HG03045 (cell line): ENCODE data around the gene ATAT1.

Experiments
- ATAC-seq: cut with Tn5 transposase; IDR thresholded peaks from one replicate; pipeline ENCODE4 v1.9.1; 2021; ENCODE audit warnings: mild to moderate bottlenecking, moderate library complexity; ENCODE audit not compliant: unreplicated experiment

Gene ATAT1

DNA sequence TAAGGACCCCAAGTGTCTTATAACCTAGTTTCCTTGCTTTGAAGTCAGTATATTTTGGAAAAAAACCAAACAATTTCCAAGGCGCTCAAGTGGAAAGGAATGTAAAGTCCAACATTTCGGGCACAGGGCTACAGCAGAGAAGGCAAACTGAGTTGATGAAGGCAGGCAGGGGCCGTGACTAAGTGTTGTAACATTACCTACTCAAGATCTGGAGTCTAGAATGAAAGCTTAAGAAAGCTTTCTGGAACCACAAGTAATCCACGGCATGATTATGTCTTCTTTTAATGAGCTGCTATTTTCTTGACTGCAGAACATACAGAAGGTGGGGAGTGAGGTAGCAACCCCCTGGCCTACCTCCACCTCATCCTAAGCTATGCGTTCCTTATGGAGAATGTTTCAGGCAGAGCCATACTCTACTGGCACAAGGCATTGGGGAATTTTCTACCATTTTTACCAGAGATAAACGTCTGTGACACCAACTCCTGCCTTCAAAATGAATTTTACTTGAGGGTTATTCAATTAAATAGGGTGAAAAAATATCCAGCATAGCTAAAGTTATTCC is 13.9 kb upstream of the ATAT1 start:
- ATAC-seq: no peak

DNA sequence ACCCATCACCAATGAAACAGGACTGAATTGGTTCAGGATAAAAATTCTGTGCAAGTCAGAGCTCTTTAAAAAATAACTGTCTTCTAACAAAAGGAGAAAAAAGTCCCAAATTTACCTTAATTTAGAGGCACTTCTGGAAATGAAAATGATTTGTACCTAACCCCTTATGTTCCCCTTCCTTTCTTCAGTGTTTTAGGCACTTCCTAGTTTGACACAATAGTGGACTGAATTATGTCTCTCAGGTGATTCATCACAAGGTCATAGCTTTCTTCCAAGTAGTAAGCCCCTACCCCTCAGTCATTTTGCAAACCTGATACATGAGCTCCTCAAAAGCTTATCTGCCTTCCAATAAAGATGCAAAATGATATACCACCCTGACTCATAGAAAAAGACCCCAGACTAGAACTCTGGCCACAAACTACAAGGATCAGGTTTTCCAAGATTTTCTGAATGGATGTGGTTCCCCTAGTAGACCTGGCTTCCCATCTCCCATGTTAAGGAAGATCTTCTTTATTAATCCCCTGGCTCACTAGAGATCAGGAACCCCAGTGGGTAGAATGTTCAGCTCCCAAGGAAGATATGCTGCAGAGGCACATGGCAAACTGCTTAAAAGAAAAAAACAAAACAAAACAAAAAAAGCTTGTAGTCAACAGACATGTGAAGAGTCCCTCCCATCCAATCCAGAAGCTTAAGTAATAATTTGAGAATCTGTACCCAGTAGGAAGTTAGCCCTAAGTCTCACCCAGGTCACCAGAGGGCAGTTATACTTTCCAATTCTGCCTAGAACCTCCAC is 13.2 kb upstream of the ATAT1 start:
- no peak for ATAC-seq

DNA sequence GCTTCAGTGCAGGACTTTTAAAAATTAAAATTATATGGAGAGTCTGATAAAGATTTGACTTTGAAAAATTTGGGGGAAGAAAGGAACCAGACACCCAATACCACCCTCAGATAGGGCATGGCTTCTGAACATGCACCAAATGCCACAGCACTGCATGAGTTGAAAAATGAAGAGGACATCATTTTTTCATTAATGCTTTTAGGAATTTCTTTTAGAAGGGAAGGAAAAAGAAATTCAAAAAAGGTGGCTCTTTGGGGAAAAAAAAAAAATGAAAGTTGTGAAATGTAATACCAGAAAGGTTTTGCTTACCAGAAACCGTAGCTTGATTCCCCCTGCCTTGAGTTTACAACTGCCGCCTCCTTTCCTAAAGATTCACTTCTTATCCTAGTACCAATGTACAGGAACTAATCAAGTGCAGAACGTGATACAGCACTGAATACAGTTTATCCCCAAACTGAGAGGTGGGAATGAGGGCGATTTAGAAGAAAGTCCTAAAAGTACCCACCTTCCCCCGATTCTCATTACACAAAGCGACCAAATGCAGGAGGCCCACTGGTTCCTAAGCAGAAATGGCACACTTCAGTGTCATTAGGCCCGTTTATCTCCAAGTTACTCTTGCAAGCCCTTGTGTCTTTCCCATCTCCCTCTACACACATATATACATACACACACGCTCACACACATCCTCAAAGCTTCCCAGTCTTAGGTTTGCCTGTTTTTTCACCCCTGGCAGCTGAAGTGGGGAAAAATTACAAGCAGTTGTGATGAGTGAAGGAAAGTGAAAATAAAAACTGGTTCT is 12.4 kb upstream of the ATAT1 start:
- no peak for ATAC-seq

- peak; percentile 31 for ATAC-seq
Observed at GRCh38 chr6:30614843-30615218, 11.8 kb upstream of the ATAT1 start.

GRCh38 chr6:30615219-30615957 is 11.3 kb upstream of the ATAT1 start:
- no peak for ATAC-seq

GRCh38 chr6:30615958-30616810 is 10.5 kb upstream of the ATAT1 start:
- ATAC-seq: no peak

DNA sequence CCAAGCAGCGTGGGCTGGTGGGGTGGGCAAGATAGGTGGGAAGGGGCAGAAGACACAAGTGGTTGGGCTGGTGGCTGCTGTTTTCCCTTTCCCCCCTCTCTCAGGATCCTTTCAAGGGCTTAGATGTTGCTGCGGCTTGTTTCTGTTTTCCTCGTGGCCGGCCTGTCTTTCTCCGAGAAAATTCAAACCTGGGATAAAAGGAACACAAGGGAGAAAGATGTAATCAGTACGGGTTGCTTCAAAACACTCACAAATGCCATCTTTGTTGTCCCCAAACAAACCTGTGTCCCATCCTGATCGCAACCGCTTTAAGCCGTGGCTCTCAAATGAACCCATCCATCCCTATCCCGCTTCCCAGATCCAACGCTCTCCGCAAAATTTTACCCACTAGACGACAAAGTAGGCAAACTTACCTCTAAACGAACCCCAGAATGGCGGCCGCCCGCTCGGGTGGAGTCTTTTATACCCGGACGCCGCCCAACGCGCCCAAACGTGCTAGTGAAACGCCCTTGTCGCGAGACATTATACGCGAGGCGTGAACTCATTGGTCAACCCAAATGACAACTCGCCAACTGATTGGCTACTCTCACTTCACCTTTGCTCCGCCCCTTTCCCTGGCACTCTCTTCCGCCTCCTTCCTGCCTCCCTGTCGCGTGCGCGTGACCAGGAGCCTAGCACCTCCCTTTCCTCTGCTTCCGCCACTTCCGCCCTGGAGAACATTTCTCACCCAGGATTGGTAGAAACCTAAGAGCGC is 9.7 kb upstream of the ATAT1 start, which contains the start of gene PPP1R10:
Gene PPP1R10 (minus strand): TSS at position 433 of the 754 bp plus-strand sequence. CDS start 7,299 bp downstream, outside the sequence.
- ATAC-seq: peak; percentile 84

- ATAC-seq: peak; percentile 75
Observed at GRCh38 chr6:30617565-30618269, 9.0 kb upstream of the ATAT1 start, which contains the start of gene MRPS18B. Gene MRPS18B, plus strand, starts transcription at chr6:30617840. Its CDS starts 26 bp downstream, at chr6:30617866.

GRCh38 chr6:30618270-30618797 is 8.3 kb upstream of the ATAT1 start:
- no peak for ATAC-seq

DNA sequence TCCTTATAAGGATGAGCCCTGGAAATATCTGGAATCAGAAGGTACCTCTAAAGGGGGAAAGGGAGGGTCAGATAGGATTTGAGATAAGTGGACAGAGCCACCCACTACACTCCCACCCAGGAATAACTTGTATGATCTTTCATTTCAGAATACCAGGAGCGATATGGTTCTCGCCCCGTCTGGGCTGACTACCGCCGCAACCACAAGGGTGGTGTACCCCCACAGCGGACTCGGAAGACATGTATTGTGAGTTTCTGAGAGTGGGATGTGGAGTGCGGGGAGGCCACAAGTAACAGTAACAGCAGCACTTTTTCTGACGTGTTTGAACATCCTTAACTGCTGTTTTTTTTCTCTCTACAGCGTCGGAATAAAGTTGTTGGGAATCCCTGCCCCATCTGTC is 7.1 kb upstream of the ATAT1 start:
- ATAC-seq: no peak

DNA sequence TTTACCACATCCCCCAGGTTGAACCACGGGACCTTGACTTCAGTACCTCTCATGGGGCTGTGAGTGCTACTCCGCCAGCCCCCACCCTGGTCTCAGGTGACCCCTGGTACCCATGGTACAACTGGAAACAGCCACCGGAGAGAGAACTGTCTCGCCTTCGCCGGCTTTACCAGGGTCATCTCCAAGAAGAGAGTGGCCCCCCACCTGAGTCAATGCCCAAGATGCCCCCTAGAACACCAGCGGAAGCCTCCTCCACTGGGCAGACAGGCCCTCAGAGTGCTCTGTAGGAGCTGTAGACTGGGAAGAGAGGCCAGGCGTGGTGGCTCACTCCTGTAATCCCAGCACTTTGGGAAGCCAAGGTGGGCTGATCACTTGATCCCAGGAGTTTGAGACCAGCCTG is 1.2 kb upstream of the ATAT1 start:
- ATAC-seq: no peak

DNA sequence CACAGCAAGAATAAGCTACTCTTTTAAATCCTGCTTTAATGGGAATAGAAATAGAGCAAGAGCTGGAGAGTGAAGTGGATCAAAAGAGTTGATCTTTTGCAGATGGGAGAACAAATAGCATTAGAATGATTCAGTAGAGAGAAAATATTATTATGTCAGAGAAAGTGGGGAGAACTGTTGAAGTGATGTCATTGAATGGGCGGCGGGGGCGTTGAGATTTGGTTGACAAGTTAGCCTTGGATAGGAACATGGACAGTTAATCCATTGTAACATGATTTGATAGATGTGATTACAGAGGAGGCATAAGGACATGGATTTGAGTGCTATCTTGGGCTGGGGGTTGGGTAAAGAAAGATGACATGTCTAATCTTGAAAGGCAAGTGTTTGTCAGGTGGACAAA is 9.2 kb downstream of the ATAT1 start:
- ATAC-seq: no peak

GRCh38 chr6:30640481-30640880 is 13.8 kb downstream of the ATAT1 start:
- ATAC-seq: no peak

DNA sequence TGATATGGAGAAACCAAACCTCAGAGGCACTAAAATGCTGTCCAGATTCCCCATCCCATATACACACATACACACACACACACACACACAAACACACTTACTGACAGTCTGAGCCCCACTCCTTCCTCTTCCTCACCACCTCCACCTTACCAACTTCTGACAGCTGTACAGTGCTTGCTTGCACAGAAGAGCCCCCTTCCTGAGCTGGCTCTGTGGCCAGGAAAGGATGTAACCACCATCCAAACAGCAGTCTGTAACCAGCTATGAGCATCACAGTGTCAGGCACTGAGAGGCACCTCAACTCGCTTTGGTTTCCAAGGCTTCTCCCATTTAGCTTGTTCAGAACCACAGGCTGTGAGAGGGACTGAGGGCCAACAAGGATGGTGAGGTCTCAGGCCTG is 14.4 kb downstream of the ATAT1 start:
- no peak for ATAC-seq

DNA sequence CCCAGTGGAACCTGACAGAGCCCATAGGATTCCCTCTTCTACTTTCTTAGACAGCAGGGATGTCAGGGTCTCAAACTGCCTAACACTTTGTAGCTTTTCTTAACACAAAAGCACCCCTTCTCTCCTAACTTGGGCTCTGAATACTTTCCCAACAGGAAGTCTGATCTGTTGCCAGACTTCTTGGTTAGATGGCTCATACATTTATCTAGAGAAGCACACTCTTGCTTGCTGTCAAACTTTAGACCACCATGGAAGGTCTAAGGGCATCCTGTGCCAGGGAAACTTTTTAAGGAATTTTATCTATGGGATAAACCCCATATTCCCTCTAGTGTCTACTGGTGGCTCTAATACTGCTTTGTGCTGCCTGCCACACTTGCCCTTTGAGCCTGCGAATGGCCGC is 17.0 kb downstream of the ATAT1 start:
- no peak for ATAC-seq

DNA sequence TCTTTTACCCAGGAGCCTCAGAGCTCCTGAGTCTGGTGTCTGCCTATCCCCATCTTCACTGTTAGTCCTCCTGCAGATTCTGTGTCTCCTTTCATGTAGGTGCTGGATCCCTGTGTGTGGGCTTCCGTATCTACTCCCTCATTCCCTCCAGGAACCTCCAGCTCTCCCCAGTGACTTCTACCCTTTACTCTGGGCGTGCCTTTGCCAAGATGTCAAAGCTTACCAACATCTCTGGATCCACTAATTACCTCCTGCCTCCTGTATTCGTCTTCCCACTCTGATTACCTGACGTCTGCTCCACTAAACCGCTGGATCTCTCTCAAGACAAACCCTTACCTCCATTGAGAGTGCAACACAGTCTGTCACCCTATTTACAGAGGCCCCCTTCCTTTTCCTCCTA is 18.1 kb downstream of the ATAT1 start:
- no peak for ATAC-seq

- no peak for ATAC-seq
Observed at GRCh38 chr6:30645989-30646388, 19.3 kb downstream of the ATAT1 start.

- ATAC-seq: peak; percentile 54
Observed at GRCh38 chr6:30646450-30647241, 20.0 kb downstream of the ATAT1 start, which contains the start of gene C6orf136. Gene C6orf136, plus strand, starts transcription at chr6:30647133. Its CDS starts 99 bp downstream, at chr6:30647232.
